GM19438 (cell line): ENCODE data around the gene VIPR1.
A peak's percentile ranks its signal among the peaks of the same experiment; 100 is the strongest.

Source experiments
- ATAC-seq: cut with Tn5 transposase; IDR thresholded peaks from one replicate; pipeline ENCODE4 v1.9.1; 2021; ENCODE audit warnings: low read depth; ENCODE audit not compliant: unreplicated experiment

Gene VIPR1

DNA sequence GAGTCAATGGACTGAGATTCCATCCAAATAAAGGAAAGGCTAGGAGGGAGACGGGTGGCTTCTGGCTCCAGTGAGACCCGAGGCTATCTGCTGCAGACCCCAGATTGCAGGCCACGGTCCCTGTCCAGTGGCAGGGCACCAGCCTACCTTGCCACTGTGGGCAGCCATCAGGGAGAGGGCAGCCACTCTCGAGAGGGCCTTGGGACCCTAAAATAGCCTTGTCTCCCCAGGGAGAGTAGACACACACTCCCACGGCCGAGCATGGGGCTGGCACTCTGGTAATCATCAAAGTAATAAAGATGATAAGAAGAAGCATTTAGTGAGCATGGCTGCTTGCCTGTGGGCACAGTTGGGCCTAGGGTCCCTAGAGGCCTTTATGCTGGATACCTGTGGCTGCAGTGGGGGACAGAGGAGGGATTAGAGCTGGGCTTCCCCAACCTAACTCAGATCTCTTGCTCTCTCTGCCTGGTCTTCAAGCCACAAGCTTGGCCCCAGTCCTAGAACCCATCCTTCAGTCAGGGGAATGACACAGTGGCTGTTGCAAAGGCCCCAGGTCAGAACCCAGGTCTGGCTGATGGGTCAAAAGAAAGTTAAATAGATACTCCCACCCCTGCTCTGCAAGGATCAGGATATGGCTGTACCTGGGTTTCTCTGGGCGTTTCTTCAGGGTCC, 9.2 kb upstream of the VIPR1 start:
- ATAC-seq = no peak

DNA sequence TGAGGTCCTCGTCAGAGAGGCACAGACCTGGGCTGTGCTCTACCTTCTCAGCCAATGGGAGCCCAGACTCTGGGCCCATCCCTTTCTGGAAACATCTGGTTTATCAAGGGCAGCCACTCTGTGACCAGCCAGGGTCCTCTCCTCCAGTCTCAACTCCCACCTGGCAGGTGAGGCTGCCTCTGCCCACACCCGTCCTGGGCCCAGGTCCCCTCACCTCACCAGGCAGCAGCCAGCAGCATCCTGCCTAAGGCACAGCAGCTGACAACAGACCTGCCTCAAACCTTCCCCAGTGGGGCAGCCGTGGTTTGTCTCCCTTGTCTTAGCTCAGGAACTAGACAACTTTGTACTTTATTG, 8.7 kb upstream of the VIPR1 start:
- ATAC-seq = no peak

DNA sequence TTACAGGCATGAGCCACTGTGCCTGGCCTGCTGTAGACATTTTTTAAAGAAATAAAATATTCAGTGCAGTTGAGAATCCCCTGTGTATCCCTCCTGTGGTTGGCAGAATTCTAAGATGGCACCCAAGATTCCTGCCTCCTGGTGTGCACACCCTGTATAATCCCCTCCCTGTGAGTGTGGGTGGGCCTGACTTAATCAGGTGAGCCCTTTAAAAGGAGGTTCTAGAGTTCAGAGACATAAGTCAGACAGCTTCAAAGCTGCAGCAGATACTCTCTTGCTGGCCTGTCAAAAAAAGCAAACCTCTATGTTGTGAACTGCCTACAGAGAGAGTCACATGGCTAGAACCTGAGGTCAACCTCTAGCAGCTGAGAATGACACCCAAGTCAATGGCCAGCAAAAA, 7.0 kb upstream of the VIPR1 start:
- no peak for ATAC-seq

DNA sequence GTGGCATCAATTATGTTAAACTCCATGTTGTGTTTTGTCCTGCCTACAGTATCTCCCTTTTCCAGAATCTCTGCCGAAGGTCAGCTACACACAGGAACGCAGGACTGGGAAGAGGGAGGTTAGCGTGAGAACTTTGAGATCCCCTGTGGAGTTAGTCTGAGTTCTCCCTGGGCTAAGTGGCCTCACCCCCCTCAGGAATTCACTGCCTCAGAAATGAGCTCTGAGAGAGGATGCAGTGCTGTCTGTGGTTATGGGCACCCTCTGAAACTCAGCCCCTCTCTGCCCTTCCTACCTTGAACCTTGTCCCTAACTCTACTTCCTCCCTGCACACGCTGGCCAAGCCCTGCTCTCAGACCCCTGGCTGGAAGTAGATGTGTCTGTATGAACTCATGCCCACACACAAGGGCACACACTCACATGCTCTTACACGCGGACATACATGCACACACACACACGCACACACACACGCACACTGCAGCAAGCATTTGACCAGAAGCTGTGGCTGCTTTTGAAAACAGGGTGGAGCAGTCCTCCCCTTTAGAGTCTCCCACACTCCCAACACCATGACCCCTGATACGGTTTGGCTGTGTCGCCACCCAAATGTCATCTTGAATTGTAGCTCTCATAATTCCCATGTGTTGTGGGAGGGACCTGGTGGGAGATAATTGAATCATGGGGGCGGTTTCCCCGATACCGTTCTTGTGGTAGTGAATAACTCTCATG, 5.3 kb upstream of the VIPR1 start:
- no peak for ATAC-seq

DNA sequence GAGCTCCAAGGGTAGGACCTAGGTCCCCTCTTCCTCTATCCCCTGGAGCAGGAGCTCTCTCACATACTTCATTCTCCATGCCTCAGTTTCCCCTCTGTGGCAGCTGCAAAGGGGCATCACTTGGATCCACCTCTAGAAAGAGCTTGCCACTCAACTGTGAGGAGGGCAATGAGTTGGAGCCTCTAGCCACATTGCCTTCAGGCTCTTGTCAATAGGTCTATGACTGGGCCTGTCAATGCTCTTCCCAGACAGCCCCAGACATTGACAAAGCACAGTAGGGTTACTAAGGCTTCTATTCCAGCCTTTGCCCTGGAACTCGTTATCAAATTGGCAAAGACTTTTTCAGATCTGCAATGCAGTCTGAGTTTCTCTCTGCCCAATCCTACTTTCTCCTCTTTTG, 4.4 kb upstream of the VIPR1 start:
- no peak for ATAC-seq

DNA sequence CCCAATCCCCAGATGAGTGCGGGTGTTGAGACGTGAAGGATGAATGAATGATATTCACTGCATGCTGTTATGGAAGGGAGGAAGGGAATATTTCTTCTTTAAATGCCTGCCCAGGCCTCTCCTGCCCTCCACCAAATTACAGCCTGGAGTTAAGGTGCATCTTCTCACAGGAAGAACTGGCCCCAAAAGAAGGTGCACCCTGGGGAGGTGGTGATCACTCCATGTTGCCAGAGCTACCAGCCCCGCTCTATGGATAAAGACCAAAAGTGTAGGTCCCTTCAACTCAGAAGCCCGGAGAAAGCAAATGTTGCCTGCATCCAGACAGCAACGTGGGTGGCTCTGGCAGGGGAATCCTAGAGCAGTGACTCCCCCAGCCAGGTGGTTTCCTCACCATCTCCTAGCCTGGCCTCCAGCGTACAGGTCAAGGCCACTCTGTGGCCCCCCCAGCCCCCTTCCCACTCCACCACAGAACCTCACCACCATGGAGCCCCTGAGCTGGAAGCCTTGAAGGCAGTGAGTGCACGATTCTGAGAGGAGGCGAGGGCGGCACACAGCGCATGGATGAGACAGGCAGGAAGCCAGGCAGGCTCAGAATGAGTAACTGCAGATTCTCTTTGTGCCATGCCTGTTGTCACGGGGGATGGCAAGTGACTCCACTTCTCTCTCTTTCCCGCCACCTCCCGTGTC, 3.5 kb upstream of the VIPR1 start:
- ATAC-seq = no peak

DNA sequence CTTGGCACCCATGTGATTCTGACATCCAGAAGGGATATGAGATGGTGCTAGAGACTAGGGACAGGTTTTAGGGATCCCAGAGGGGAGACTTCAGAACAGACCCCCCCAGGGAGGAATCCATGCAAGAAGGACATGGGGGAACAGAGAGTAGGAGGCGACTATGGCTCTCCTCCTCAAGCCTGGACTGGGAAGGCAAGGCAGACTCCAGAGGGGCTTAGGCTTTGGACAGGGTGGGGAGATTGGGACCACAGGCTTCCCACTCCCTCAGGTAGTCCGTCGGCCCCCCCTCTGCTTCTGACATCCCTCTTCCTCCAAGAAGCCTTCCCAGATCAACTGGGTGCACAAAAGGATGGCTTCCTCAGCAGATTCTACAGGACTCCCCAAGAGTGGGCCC, 3.0 kb upstream of the VIPR1 start:
- no peak for ATAC-seq

DNA sequence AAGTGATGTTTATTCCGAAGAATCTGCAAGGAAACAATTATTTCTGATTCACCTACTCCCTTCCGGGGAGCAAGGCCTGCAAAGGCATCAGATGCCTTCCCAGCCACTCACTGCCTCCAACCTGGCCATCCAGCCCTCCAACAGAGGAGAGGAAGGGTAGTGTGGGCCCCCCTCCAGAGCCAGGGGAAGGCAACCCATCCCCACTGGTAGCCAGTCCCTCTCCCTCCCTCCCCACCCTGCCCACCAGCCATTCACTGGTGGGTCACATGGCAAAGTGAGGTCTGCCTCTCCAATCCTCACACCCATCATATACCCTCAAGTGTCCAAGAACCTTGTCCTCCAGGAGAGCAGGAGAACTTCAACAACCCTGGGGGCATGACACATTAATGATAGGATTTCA, 2.4 kb upstream of the VIPR1 start:
- no peak for ATAC-seq

DNA sequence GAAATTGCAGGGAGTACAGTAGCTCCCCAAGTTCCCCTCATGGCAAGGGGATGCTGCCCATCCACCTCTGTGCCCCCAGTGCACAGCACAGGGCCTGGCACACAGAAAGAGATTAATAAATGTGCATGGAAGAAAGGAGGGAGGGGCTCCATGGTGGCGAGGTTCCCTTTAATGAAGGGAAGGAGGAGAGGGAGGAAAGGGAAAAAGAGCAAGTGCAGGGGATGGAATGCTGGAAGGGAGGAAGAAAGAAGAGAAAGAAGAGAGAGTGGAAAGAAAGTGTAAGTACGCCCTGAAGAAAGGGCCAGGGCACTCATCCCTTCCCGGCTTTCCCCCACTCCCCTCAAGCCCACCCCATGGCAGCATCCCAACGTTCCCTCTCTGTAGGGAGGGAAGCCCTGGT, 1.5 kb upstream of the VIPR1 start:
- no peak for ATAC-seq

DNA sequence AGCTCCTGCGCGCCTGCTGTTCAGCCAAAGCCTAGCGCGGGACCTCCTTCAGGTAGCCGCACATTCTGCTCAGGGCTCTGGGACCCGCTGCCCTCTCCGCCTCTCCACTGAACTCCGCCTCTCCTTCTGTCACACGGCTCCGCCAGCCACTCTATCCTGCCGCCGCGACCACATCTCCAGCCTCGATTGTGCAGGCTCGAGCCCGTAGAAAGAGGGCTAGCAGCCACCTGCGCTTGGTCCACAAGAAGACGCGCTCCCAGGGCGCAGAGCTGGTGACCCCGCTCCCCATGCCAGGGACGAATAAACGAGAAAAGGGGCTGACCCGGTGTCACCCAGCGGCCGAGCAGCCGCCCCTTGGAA, 1.1 kb upstream of the VIPR1 start:
- no peak for ATAC-seq

DNA sequence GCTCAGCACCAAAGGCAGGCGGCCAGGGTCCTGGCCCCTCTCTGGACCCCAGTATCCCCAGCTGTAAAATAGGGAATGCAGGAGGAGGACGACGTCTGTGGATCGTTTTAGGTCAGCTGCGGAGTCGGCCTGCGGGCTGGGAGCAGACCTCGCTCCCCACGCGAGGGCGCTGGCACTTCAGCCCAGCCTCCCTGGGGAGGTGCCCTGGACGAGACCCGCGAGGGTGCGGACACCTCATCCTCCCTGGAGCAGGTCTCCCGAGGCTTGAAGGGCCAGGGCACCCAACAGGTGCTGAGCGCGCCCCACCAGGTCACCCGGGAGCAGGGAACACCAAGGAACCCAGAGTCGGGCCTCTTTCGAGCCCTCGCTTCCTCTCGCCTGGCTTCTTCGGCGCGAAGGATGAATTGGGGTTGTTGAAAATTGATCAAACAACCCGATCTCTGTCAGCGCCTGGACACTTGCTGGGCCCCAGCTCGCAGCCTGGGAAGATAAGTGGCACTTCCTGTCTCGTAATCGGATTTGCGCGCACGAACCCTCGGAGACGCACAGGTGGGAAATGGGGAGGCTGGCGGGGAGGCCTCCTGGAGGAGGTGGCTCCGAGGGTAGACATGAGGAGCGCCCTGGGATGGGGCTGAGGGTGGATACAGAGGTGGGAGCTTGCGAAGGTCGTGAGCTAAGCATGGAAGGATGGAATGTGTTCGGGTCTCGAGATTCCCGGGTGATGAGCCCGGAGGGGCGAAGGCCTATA, 588 bp upstream of the VIPR1 start:
- ATAC-seq = peak; percentile 39

DNA sequence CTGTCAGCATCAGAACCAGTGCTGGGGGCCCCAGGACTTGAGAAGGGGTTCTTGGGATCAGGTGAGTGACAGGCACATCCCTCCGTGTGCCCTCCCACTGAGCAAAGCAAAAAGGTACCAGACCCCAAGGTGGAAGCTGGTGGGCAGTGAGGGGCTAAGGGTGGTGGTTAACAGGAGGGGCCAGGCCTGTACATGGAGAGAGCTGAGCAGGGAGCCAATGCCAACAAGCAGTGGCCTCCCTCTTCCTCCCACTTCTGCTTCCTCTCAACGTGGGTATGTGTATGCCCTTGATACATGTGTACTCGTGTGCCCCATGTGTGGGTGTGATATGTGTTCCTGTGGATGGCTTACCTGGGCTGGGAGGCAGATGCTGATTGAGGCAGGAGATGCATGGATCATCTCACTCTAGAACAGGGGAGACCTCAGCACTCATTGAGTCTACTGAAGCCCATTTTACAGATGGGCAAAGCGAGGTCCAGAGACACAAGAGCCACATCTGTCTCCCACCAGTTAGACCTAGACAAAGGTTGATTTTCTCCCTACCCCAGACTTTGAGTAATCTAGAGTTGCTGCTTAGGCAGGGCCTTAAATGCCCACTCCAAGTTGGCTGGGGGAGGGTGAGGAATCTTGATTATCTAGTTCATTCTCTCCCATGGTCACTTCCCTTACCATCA, 945 bp downstream of the VIPR1 start:
- ATAC-seq = no peak

DNA sequence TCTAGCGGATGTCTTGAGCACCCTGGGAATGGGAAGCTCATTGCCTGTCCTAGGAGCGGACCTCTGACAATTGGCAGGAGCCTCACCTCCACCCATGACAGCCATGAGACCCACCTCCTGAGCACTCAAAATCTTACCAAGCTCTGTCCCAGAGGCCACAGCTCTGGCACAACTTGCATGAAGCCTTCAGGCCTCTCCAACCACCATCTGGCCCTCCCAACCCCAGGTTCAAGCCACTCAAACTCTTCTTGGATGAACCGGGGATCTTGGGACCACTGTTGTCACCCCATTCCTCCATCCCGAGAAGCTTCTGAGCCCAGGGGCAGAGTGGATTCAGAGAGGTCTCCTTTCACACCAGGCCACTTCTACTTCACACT, 1.5 kb downstream of the VIPR1 start:
- ATAC-seq = no peak

DNA sequence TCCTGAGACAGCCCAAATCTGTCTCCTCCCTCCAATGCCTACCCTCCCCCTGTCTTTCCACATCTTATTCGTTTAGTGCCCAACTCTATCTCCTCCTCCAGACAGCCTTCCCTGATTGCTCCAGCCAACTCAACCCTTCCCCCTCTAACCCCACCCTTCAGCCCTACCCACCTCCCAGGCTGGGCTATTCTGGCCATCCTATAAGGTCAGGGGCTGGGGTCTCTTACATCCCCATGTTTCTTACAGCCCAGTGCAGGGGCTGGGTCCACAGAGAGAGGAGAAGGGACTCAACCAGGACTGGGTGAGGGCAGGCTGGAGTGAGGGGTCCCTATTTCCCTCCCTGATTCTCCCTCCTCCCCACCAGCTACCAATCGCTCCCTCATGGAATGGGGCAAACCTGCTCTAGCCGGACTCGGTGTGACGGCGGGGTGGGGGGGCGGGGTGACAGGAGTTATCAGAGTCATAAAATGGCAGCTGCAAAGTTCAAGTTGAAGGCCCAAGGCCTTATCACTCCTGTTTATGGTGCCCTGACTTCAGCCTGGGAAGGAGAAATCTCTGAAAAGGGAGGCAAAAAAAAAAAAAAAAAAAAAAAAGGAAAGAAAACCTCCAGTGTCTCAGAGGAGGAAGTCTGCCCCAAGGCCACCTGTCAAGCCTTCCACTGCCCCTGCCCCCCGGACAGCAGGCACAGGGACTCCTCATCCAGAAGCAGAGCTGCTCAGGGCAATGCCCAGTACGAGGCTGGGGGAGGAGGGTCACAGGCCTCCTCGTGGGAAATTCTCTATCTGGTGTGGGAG, 2.1 kb downstream of the VIPR1 start:
- ATAC-seq = no peak

DNA sequence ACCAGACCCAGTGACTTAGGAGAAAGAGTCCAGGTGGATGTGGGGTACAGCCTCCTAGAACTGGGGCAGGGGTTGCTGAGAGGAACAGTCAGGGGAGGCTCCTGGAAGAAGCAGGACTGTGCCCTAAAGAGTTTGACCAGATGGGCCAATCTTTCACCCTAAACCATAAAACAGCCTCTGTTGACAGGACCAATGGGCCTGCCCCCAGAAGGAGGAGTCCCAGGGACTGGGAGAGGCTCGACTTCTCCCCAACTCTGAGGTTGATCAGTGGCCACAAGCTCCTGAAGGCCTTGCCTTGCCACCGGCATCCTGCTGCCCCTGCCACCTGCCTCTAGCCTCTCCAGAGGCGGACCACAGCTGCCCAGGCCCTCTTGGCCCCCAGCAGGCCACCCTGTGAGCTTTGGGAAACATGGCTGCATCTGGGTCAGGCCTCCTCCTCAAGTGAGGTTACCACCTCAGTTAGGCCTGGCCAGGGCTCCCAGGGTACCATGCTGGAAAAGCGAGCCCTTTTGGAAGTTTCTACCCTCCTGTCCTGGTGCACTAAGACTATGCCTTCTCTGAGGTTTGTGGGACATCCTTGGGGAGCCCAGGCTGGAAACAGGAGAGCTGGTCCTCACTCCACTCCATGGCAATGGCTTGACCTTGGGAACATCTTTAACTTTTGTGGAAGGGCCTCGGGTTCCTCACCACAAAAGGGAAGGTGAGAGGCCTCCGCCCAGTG, 2.8 kb downstream of the VIPR1 start:
- ATAC-seq = no peak

DNA sequence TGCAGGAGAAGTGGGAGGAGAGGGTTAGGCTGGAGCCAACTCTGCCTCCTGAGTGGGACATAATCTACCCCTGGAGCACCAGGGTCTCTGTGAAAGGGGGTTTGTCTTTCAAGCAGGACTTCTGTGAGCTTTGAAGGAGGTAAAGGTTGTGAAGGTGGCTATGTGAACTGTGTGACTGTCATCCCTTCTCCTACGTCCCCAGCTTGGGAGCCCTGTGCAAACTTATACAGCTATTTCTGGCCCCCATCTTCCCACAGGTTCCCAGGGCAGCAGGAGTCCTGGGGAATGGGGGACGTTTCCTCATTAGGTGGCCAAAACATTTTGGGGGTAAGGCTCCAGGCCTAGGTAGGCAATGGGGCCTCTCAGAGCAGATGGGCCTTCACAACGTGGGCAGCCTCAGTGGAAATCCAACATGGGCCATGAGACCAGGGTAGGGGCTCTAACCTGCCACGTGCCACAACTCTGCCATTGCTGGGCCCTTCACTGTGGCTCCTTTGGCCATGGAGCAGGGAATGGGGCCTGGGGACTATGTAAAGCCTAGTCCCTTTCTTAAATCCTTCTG, 3.5 kb downstream of the VIPR1 start:
- ATAC-seq = no peak

DNA sequence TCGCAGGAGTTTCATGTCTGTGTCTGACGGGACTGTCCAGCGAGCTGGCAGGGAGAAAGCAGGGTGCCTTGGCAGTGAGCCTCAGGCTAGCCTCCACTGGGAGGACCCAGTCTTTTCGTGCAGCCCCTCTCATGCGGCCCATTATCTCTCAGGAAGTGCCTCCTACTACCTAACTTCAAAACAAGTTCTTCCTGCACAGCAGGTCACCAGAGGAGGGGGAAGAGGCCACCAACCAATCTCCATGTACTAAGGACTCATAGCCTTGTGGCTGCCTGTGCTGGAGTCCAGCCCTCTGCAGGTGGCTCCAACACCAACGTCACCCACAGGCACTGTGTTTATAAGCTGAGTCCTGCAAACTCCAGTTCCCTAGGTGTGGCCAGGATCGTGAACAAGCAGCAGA, 4.8 kb downstream of the VIPR1 start:
- ATAC-seq = no peak

DNA sequence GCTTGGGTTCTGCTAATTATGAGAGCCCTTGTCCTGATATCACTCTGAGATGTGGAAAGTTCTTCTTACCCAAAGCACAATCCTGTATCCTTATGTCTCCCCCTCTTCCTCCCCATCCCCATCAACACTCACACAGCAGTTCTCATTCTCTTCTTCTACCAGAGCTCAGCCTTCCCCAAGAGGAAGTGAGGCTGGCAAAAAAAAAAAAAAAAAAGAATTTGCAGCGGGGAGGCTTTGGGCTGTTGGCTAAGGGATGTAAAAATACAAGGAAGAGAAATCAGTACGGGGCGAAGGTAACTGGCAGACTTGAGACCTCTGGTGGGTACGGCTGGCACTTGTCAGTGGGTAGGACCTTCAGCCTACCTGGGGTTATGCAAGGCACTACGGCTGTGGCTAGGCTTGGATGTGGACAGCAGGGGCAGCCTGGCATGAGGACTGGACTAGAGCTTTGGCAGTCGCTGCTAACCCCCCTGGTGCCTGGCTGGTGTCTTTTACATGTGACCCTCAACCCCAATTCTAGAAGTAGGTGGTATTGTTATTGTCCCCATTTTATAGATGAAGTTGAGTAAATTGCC, 5.4 kb downstream of the VIPR1 start:
- no peak for ATAC-seq

DNA sequence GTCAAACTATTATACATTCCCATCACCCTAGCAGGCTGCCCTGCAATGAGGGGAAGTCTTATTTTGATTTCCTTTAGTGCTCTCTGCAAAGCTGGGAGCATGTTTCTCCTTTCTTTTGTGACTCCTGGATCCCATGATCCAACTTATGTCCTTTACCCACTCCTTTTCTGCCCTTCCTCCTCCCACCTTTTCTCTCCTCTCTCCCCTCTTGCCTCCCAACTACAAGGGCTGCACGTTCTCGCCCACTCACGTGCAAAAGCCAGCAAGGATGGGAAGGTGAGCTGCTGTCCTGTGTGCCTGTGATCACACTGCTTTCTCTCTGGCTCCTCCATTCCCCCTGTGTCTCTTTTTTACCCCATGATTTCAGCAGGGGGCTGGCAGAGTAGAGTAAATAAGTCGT, 6.1 kb downstream of the VIPR1 start:
- no peak for ATAC-seq
